Right lobe of liver (tissue), 6 donors: ENCODE measurements around the gene POLR2B. TPM values are rescaled to one million over a fixed set of nuclear protein-coding genes. Genes with fewer than 3 reads are reported as not detected.
"Not testable (repeated sequence)": the region's sequence is repeated elsewhere in the genome, so short reads cannot be mapped to it uniquely, and the experiment has no call there.

ENCODE experiments used
- ATAC-seq, 4 donors: fragments of 200-7000 bp; cut with Tn5 transposase; one replicate each; pipeline ENCODE4 v1.9.1; 2020; ENCODE audit warnings: mild to moderate bottlenecking in 4 of 4, moderate library complexity in 4 of 4
- DNase-seq, 3 donors: peaks; one replicate each; pipeline ENCODE4 v3.0.0-alpha.2; 2020
- H3K27ac ChIP-seq, 3 donors: fragments of 200-600 bp; one replicate each; pipeline ENCODE4 v1.8.0; 2022
- H3K27me3 ChIP-seq, 2 donors: fragments of 200-600 bp; one replicate each; pipeline ENCODE4 v1.8.0; 2022
- H3K36me3 ChIP-seq, 4 donors: fragments of 200-600 bp; sonication (generic) in 1 of 4; one replicate each; pipeline versions ENCODE4 v1.5.1 to v1.8.0; 2017 to 2022; ENCODE audit warnings: control low read depth in 1 of 4
- H3K4me1 ChIP-seq, 4 donors: fragments of 200-600 bp; sonication (generic) in 1 of 4; one replicate each; pipeline versions ENCODE4 v1.5.1 to v1.8.0; 2017 to 2022; ENCODE audit warnings: control low read depth in 1 of 4
- H3K4me3 ChIP-seq, 3 donors: fragments of 200-600 bp; one replicate each; pipeline ENCODE4 v1.8.0; 2022
- H3K9me3 ChIP-seq, 4 donors: fragments of 200-600 bp; sonication (generic) in 1 of 4; one replicate each; pipeline versions ENCODE4 v1.5.1 to v1.8.0; 2017 to 2022; ENCODE audit warnings: control low read depth in 1 of 4
- POLR2A ChIP-seq: fragments of 450-650 bp; IDR thresholded peaks from one replicate; pipeline ENCODE4 v1.6.1; 2017; ENCODE audit warnings: antibody characterized with exemption, mild to moderate bottlenecking
- WGBS: methylation state at CpG from one replicate; pipeline ENCODE4 v1.1.6; 2018; ENCODE audit warnings: low coverage, low lambda C conversion rate; ENCODE audit not compliant: insufficient coverage; ENCODE audit errors: missing lambda C conversion rate; 5-methylcytosine and 5-hydroxymethylcytosine counted together
- intact Hi-C, 2 donors: fragments of 100-400 bp; cut with DNase I; formaldehyde crosslinking; loops; one replicate each; pipeline versions ENCODE4 v1.11.2 to v1.14.1; 2022
- long read RNA-seq: library from polyadenylated mRNA; unstranded; transcript quantifications from one replicate; pipeline ENCODE4 v2.0.0, GENCODE V29; 2019
- total RNA-seq, 6 experiments: library from RNA; depleted of rRNA in 2 of 6; stranded (reverse); fragments of >200 nt in 2 of 6; fragmentation: NEBNext Ultra II Directional in 3 of 6; extraction: Animal tissue kit (Norgen Biotek cat#: 25700) in 3 of 6; gene quantifications; one replicate each; pipeline versions ENCODE4 v1.1.0 to v1.2.4, GENCODE V29; 2016 to 2023
- TF ChIP-seq, protein P1 (sequence below), 4 donors: fragments of 200-600 bp in 3 of 4; fragments of 450-650 bp in 1 of 4; IDR thresholded peaks; one replicate each; pipeline versions ENCODE4 v1.5.1 to v1.8.0; 2016 to 2022; ENCODE audit warnings: antibody characterized with exemption in 4 of 4, mild to moderate bottlenecking in 2 of 4
- donor health status: DM: no; HTN: yes; CAD: no.
- donor health status: DM: no; HTN: no; CAD: no.
- donor health status: DM: no; HTN: no; CAD: no.
- donor health status: DM: no; HTN: yes; CAD: no.
- donor health status: DM: no; HTN: yes; CAD: no.

Gene POLR2B
- total RNA-seq = 10 to 100 TPM; 24.6 to 37.1 (median 27.3) TPM
- long read RNA-seq, partial matches to known transcripts = 4 of 5 reads
- long read RNA-seq, other reads (novel, unspliced or antisense) = 0 of 5 reads

DNA sequence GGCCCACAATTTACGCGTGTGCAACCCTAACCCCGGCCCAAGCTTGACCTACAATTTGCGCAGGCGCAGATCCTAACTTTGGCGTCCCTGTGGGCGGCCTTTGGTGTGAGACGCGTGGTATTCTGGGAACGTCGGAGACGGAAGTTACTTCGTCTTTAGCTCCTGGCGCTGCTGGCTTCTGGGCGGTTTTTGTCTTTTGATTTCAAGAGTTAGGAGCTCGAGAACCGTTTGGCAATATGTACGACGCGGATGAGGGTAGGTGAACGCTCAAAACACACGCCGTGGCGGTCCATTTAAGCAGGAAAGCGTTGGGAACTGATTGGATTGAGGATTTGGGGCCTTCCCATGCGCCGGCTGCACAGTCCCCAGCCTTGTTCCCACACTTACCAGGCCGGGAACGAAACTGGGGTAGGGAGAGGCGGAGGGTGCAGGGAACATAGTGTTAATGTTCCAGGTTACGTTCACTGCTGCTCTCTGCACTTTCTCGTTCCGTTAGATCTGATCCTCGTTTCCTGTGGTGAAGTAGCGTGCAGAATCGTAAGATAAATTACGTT, at the start of gene POLR2B:
TSS of gene POLR2B (plus strand) at position 147 of the 554 bp plus-strand sequence. CDS start at position 237, 90 bp downstream.
- no peaks in the 10 kb centered on the region for H3K27me3 ChIP-seq
- peak within 1 kb of the TSS; percentile 96 to 98 (median 96) for H3K4me3 ChIP-seq
- H3K36me3 ChIP-seq = peaks cover 0 to 5% (median 2%) of the 10 kb centered on the region in 4 donors
- H3K4me1 ChIP-seq = peaks cover 0 to 42% (median 13%) of the 10 kb centered on the region in 4 donors
- ATAC-seq = peak; percentile 79 to 85 (median 82)
- H3K9me3 ChIP-seq = no peaks in the 10 kb centered on the region
- peak; percentile 87 for TF ChIP-seq POLR2A
- TF ChIP-seq, protein P1, sequence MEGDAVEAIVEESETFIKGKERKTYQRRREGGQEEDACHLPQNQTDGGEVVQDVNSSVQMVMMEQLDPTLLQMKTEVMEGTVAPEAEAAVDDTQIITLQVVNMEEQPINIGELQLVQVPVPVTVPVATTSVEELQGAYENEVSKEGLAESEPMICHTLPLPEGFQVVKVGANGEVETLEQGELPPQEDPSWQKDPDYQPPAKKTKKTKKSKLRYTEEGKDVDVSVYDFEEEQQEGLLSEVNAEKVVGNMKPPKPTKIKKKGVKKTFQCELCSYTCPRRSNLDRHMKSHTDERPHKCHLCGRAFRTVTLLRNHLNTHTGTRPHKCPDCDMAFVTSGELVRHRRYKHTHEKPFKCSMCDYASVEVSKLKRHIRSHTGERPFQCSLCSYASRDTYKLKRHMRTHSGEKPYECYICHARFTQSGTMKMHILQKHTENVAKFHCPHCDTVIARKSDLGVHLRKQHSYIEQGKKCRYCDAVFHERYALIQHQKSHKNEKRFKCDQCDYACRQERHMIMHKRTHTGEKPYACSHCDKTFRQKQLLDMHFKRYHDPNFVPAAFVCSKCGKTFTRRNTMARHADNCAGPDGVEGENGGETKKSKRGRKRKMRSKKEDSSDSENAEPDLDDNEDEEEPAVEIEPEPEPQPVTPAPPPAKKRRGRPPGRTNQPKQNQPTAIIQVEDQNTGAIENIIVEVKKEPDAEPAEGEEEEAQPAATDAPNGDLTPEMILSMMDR (IDR thresholded peaks at IDR 0.05) = no peak
- under 1% methylated on average over 21 of the region's 37 CpGs for WGBS
- intact Hi-C loops = no loop called here
- peak within 1 kb of the TSS; percentile 68 to 80 (median 80) for H3K27ac ChIP-seq
- DNase-seq = peak; percentile 96 to 98 (median 97)

DNA sequence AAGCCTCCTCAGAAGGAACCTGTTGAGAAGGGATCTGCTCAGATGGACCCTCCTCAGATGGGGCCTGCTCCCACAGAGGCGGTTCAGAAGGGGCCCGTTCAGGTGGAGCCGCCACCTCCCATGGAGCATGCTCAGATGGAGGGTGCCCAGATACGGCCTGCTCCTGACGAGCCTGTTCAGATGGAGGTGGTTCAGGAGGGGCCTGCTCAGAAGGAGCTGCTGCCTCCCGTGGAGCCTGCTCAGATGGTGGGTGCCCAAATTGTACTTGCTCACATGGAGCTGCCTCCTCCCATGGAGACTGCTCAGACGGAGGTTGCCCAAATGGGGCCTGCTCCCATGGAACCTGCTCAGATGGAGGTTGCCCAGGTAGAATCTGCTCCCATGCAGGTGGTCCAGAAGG, 48.1 kb upstream of the POLR2B start:
- peaks cover 0 to 22% (median 12%) of the 10 kb centered on the region in 4 donors for H3K36me3 ChIP-seq
- peak in 1 of 4 donors; percentile 39 for ATAC-seq

GRCh38 chr4:56931924-56932323, 46.8 kb upstream of the POLR2B start:
- TF ChIP-seq, protein P1 (IDR thresholded peaks at IDR 0.05) = no peak
- TF ChIP-seq POLR2A = no peak
- WGBS = 87% methylated on average over 4 of the region's 4 CpGs
- Histone ChIP-seq H3K9me3 (no peaks in the 10 kb centered on the region), H3K4me3 (no peak overlapping the region), H3K4me1 (no peaks in the 10 kb centered on the region), H3K27ac (no peak overlapping the region), H3K27me3 (no peaks in the 10 kb centered on the region), H3K36me3 (peaks cover 0 to 22% (median 12%) of the 10 kb centered on the region in 4 donors)
- intact Hi-C loops = no loop called here
- DNase-seq (no peak), ATAC-seq (no peak)

More for the DNA sequence above, 48.1 kb upstream of the POLR2B start:
- Histone ChIP-seq H3K9me3 (no peaks in the 10 kb centered on the region), H3K27ac (no peak overlapping the region), H3K4me3 (no peak overlapping the region), H3K27me3 (no peaks in the 10 kb centered on the region), H3K4me1 (no peaks in the 10 kb centered on the region)
- 100% methylated on average over 2 of the region's 7 CpGs for WGBS
- TF ChIP-seq POLR2A = no peak
- TF ChIP-seq, protein P1 (IDR thresholded peaks at IDR 0.05) = no peak
- no peak for DNase-seq
- intact Hi-C loops = no loop called here

DNA sequence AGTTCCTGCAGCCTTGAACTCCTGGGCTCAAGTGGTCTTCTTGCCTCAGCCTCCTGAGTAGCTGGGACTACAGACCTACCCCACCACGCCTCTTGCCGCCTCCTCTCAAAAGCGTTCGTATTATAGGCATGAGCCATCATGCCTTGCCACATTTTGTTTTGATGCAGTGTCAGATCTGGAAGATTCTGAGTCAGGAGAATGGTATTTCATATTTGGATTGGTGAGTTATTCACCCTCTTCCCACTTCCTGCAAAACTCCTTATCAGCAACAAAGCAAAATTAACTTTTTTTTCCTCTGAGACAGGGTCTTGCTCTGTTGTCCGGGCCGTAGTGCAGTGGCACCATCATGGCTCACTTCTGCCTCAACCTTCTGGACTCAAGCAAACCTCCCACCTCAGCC, 41.4 kb upstream of the POLR2B start:
- Histone ChIP-seq H3K36me3 (no peaks in the 10 kb centered on the region), H3K27ac (no peak overlapping the region), H3K27me3 (no peaks in the 10 kb centered on the region), H3K4me3 (no peak overlapping the region), H3K4me1 (no peaks in the 10 kb centered on the region), H3K9me3 (no peaks in the 10 kb centered on the region)
- intact Hi-C loops = no loop called here
- TF ChIP-seq POLR2A = no peak
- TF ChIP-seq, protein P1 (IDR thresholded peaks at IDR 0.05) = no peak
- ATAC-seq (no peak), DNase-seq (no peak)
- WGBS = 84% methylated on average over 4 of the region's 6 CpGs

- H3K36me3 ChIP-seq, H3K4me1 ChIP-seq, H3K27me3 ChIP-seq, H3K27ac ChIP-seq, H3K4me3 ChIP-seq, ATAC-seq, intact Hi-C loops, H3K9me3 ChIP-seq, DNase-seq: not testable (repeated sequence)
- 91% methylated on average over 4 of the region's 14 CpGs for WGBS
These were observed 38.9 kb upstream of the POLR2B start for GRCh38 chr4:56939826-56940225.
